MCF 10A (cell line): ENCODE measurements around the gene MEPE. TPM values are rescaled to one million over a fixed set of nuclear protein-coding genes. Genes with fewer than 3 reads are reported as not detected.

Source experiments
- BruUV-seq: library from RNA; stranded (reverse); fragments of 400-500 nt; replicated peaks from 2 replicates; lab custom pipeline; 2021; lab: Mats Ljungman, UMichigan
- CTCF ChIA-PET: fragments of 300-600 bp; sonication (Branson Sonifier 250); formaldehyde crosslinking; extraction: SDS; loops from one replicate; lab custom pipeline; 2021; ENCODE audit warnings: antibody characterized with exemption, inconsistent platforms; lab: Yijun Ruan, JAX
- POLR2A ChIA-PET: fragments of 300-600, 350-650 bp; sonication (Branson Sonifier 250); formaldehyde crosslinking; extraction: SDS; loops from one replicate; lab custom pipeline; 2020; ENCODE audit warnings: antibody characterized with exemption, inconsistent platforms; lab: Yijun Ruan, JAX
- DNase-seq: peaks from one replicate; pipeline ENCODE4 v3.0.0-alpha.2; 2018; ENCODE audit not compliant: unreplicated experiment
- H3K27ac Mint-ChIP-seq: one replicate; pipeline ENCODE4 v1.8.0; 2022; ENCODE audit warnings: mild to moderate bottlenecking, low read depth, mixed read lengths; ENCODE audit not compliant: unreplicated experiment
- H3K27me3 Mint-ChIP-seq: one replicate; pipeline ENCODE4 v1.8.0; 2022; ENCODE audit warnings: mixed read lengths; ENCODE audit not compliant: insufficient read depth, unreplicated experiment
- H3K36me3 Mint-ChIP-seq: one replicate; pipeline ENCODE4 v1.8.0; 2022; ENCODE audit warnings: mild to moderate bottlenecking, moderate library complexity, mixed read lengths; ENCODE audit not compliant: insufficient read depth, unreplicated experiment
- H3K4me1 Mint-ChIP-seq: one replicate; pipeline ENCODE4 v1.8.0; 2022; ENCODE audit warnings: mixed read lengths; ENCODE audit not compliant: insufficient read depth, unreplicated experiment
- H3K4me3 Mint-ChIP-seq: one replicate; pipeline ENCODE4 v1.8.0; 2022; ENCODE audit warnings: mild to moderate bottlenecking, moderate library complexity, mixed read lengths; ENCODE audit not compliant: unreplicated experiment
- H3K9me3 Mint-ChIP-seq: one replicate; pipeline ENCODE4 v1.8.0; 2022; ENCODE audit warnings: mixed read lengths; ENCODE audit not compliant: unreplicated experiment
- CTCF ChIP-seq: fragments of 200-600 bp; IDR thresholded peaks from one replicate; pipeline ENCODE4 v1.8.0; 2022; ENCODE audit warnings: antibody characterized with exemption, mild to moderate bottlenecking; ENCODE audit not compliant: unreplicated experiment
- intact Hi-C: fragments of 100-400 bp; cut with micrococcal nuclease; formaldehyde crosslinking; loops from 2 replicates; pipeline ENCODE4 v1.14.1; 2022
- total RNA-seq: library from RNA; stranded (reverse); gene quantifications from 2 replicates; pipeline ENCODE4 v1.2.3, GENCODE V29; 2022

MEPE gene
- total RNA-seq, 1 experiment from 2014 or later: not detected

GRCh38 chr4:87819281-87819919 lies 13.4 kb upstream of the MEPE start:
- POLR2A ChIA-PET: interaction anchor here (0.7 to 1.1 kb wide), 5 partner anchors 12 to 462 kb away, joined by 3 to 6 read pairs (median 3); no protein-coding TSS in a partner anchor
- peak; percentile 85 for DNase-seq
- H3K27me3 Mint-ChIP-seq: no peaks in the 10 kb centered on the region
- peaks cover 10% of the 10 kb centered on the region for H3K36me3 Mint-ChIP-seq
- no peak overlapping the region for H3K4me3 Mint-ChIP-seq
- H3K27ac Mint-ChIP-seq: peak overlapping the region; percentile 97
- peaks cover 19% of the 10 kb centered on the region for H3K9me3 Mint-ChIP-seq
- H3K4me1 Mint-ChIP-seq: peaks cover 16% of the 10 kb centered on the region
- CTCF ChIA-PET: interaction anchor here (0.5 to 1.8 kb wide), 9 partner anchors 10 to 697 kb away, joined by 3 to 8 read pairs (median 4); no protein-coding TSS in a partner anchor
- no peak for TF ChIP-seq CTCF
- intact Hi-C loops: no loop called here
- BruUV-seq: no TSS peak

- no peak for DNase-seq
- intact Hi-C loops: no loop called here
- POLR2A ChIA-PET: interaction anchor here (0.6 to 1.5 kb wide), 2 partner anchors 14 to 102 kb away, joined by 3 to 4 read pairs; no protein-coding TSS in a partner anchor
- Mint-ChIP-seq H3K27ac (no peak overlapping the region), H3K27me3 (no peaks in the 10 kb centered on the region), H3K4me3 (no peak overlapping the region), H3K36me3 (peaks cover 10% of the 10 kb centered on the region), H3K9me3 (no peaks in the 10 kb centered on the region), H3K4me1 (peaks cover 16% of the 10 kb centered on the region)
- TF ChIP-seq CTCF: no peak
- no TSS peak for BruUV-seq
- CTCF ChIA-PET: interaction anchor here (0.7 to 3.3 kb wide), 3 partner anchors 15 to 464 kb away, joined by 3 to 10 read pairs (median 9); no protein-coding TSS in a partner anchor
Observed at GRCh38 chr4:87823200-87823599, 9.6 kb upstream of the MEPE start.

- no TSS peak for BruUV-seq
- Mint-ChIP-seq H3K27me3 (no peaks in the 10 kb centered on the region), H3K4me1 (peaks cover 14% of the 10 kb centered on the region), H3K4me3 (no peak overlapping the region), H3K9me3 (no peaks in the 10 kb centered on the region), H3K27ac (no peak overlapping the region), H3K36me3 (peaks cover 10% of the 10 kb centered on the region)
- ChIA-PET POLR2A (interaction anchor here (0.6 to 1.5 kb wide), 2 partner anchors 14 to 102 kb away, joined by 3 to 4 read pairs; no protein-coding TSS in a partner anchor), CTCF (interaction anchor here (0.7 to 3.3 kb wide), 3 partner anchors 15 to 465 kb away, joined by 3 to 10 read pairs (median 9); no protein-coding TSS in a partner anchor)
- intact Hi-C loops: no loop called here
- no peak for DNase-seq
- TF ChIP-seq CTCF: no peak
Observed at GRCh38 chr4:87823724-87824123, 9.0 kb upstream of the MEPE start.

GRCh38 chr4:87824352-87824751 lies 8.4 kb upstream of the MEPE start:
- Mint-ChIP-seq H3K27ac (no peak overlapping the region), H3K9me3 (no peaks in the 10 kb centered on the region), H3K4me3 (no peak overlapping the region), H3K27me3 (no peaks in the 10 kb centered on the region), H3K36me3 (peaks cover 10% of the 10 kb centered on the region), H3K4me1 (peaks cover 8% of the 10 kb centered on the region)
- no peak for DNase-seq
- ChIA-PET CTCF (interaction anchor here (1.1 to 4.1 kb wide), 3 partner anchors 14 to 144 kb away, joined by 5 to 16 read pairs (median 10); no protein-coding TSS in a partner anchor), POLR2A (no interaction called here)
- intact Hi-C loops: no loop called here
- no peak for TF ChIP-seq CTCF
- no TSS peak for BruUV-seq
